ENCODE results near the gene ACTRT3.

The ACTRT3 gene

DNA sequence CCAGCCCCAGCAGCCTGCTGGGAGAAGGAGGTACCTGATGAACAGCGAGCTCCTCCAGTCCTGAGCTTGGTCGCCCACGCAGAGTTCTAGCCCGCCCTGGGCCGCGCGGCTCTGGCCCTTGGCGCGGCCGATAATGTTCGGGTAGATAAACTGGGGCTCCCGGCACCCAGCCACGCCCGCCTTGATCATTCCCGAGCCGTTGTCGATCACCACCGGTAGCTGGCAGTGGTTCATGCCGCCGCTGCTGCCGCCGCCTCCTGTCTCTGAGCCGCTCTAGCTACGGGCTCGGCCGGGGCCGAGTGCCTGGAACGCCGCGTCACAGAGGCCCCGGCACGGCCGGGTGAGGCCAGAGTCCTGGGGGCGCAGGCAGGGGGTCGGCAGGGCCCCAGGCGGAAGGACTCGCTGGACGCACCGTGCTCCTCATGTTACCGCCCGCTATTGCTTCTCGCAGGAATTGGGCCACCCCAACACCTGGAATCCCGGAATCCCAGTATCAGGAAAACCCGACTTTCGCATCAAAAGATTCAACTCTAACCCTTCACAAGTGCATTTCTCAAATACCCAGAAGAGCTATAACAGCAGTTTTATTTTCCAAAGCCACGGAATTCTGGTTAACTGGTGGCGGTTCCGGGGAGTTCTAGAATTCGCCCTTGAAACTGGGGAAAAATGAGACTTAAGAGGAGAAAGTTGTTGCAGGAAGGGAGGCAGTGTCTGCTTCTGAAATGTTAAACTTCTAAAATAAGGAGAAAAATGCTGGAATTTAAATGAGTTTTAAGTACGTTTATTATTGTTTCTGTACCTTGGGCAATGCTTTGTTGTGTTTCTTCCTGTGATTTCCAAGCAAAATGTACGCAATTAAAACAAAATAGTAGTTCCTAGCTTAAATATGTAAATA is at the start of gene ACTRT3:
Gene ACTRT3 (minus strand): TSS at position 275 of the 895 bp plus-strand sequence. CDS start 41 bp downstream, at position 234.
- peak; percentile 72 for DNase-seq

DNA sequence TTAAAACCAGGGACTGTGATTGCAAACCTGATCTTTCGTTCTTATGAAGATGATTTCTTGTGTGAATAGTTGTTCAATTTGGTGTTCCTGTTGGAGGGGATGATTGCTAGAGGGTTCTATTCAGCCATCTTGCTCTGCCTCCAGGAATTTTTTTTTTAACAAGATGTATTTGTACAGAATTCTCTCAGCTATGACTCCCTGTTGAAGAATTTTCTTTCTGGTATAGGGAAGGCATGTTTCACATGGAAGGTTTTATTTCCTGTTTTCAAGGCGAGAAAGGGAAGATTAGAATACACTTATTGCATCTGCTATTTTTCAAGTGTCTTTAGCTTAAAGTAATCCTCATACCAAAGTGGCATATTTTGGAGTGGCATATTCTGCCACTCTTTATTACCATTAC is 49.0 kb upstream of the ACTRT3 start:
- DNase-seq = no peak

DNA sequence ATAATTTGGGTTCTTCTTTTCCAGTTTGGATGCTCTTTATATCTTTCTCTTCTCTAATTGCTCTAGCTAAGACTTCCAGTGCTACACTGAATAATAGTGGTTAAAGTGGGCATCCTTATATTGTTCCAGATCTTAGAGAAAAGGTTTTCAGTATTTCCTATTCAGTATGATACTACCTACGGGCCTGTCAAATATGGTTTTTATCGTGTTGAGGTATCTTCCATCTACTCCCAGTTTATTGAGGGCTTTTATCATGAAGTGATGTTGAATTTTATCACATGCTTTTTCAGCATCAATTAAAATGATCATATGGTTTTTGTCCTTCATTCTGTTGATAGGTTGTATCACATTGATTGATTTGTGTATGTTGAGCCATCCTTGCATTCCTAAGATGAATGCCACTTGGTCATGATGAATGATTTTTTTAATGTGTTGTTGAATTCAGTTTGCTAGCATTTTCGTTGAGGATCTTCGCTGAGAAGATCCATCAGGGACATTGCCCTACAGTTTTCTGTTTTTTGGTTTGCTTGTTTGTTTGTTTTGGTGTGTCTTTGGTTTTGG is 46.3 kb upstream of the ACTRT3 start:
- DNase-seq = no peak

DNA sequence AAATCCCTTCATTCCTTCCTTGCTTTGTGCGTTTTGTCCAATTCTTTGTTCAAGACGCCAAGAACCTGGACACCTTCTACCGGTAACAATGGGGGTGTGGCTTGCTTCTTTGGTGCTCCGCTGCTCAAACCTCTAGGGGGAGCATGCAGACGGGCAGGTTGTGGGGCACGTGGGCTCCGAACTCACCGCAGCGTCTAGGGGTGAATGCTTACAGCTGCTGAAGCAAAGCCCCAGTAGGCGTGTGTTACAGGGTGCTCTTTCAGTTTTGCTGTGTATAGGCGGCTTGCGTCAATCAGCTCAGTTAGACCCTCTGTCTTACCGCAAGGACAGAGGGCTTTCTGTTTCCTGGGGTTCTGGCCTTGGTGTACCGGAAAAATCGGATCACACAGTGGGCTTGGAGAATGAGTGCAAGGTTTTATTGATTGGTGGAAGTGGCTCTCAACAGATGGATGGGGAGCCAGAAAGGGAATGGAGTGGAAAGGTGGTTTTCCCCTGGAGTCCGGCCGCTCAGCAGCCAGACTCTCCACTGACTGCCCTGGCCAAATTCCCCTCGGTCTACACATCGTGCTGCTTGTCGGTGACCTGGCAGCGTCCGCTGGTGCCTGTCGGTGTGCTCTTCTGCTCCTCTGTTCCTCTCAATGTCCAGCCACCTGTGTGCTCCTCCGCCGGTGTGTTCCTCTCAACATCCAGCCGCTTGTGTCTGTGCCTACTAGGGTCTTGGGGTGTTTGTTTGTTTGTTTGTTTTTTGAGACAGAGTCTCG is 44.6 kb upstream of the ACTRT3 start:
- DNase-seq = peak; percentile 75

DNA sequence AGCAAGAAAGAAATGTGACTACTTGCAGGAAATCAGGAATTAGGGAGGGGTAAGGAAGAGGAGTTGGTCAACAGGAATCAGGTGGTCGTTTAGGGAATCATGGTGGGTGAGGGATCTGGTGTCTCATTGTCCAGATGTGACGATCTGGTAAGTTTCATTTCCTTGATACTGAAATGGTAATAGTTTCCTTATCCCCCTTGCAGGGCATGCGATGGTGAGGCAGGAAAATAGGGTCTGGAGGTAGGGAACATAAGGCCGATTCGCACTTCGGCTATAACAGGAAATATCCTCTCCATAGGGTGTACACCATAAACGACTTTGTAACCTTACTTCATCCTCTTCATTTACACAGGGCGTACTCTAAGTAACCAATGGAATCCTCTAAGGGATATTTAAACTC is 43.9 kb upstream of the ACTRT3 start:
- no peak for DNase-seq

DNA sequence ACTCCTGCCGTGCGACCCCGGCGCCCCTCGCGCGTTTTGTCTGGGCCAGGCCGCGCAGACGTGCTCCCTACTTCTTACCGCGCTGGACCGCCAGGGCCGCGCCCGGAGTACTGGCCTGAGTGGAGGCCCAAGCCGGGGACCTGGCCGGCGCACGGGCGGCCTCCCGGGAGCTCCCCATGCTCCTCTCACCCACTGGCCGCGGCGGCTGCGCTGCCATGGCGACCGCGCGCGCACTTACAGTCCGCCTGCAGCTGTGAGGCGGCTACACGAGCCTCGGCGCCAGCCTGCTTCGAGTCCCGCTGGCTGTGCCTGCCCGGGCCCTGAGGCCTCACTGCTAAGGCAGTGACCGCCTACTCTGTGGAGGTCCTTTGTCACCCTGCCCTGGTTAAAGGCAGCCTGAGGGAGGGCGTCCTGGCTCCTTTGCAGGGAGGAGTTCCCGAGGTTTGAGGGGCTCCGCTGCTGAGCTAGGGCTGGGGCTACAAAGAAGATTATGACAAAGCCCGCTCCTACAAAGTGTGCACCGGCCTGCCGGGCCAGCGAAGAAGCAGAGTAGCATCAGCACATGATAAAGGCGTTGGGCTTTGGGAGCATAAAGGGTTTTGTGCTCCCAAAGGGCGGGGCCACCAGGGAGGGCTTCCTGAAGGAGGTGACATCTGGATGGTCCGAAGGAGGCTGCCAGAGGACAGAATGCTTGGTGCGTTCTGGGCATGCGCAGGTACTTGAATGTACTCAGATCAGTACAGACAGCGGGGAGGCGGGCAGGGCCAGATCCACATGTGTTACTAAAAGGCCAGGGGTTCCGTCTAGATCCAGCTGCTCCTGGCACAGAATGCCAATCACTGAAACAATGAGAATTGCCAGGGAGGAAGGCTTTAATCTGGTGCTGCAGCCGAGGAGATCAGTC is 43.2 kb upstream of the ACTRT3 start, which contains the start of the genes LRRC34 and LRRIQ4:
Gene LRRC34 (minus strand): TSS at position 573 of the 904 bp plus-strand sequence. CDS start 356 bp downstream, at position 217.
Gene LRRIQ4 (plus strand): TSS at position 539 of the 904 bp plus-strand sequence. CDS start 9,052 bp downstream, outside the sequence.
- peak; percentile 78 for DNase-seq

DNA sequence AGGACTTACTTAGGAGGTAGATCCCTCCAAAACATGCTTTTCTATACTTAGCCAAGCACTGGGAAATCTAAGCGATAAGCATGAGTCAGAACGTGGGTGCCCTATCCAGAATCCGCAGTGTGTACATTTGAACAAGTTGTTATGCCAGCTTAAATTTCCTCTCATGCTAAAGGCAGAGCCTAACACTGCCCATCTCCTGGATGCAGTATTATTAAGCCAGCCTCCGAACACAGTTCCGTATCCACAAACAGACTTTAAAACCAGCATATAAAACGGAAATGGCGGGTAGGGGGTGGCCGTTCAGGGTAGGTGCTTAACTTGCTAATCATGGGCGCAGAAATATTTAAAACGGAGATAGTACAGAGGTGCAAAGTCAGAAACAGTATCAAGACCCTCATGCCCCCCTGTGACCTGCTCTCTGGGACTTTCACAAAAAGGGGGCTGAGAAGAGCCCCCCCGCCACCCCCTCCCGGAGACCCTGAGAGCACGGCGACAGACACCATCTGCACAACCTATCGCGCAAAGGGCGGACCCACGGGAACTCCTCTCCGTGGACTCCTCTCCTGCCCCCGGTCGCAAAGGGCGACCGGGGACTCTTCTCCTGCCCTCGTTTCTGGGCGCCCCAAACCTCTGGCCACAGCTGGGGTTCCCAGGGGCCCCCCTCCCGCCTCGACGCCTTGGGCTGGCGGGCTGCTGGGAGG is 42.4 kb upstream of the ACTRT3 start:
- DNase-seq = peak; percentile 17

DNA sequence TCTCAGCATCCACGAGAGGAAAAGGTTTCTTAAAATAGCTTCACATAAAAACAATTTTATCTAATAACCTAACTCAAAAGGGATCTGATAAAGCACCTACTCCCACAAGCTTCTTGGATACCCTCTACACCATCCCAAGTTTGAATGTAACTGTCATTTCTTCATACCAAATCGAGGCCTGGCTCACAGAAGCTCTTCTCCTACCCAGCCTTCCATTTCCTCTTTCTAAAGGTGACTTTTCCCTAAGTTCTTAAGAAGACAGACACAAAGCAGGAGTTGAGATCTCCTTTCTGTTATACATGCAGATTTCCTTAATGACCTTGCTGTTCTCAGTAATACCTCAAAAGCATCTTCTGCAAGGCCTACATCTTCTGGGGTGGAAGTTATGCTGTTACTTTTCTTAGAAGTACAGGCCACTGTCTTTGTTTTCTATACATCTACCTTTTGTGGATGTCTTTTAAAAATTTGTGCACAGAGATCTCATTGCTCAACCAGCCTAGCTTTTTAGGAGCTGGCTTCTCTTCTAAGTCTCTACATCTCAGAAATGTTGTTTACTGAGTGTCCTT is 40.0 kb upstream of the ACTRT3 start:
- DNase-seq = no peak

DNA sequence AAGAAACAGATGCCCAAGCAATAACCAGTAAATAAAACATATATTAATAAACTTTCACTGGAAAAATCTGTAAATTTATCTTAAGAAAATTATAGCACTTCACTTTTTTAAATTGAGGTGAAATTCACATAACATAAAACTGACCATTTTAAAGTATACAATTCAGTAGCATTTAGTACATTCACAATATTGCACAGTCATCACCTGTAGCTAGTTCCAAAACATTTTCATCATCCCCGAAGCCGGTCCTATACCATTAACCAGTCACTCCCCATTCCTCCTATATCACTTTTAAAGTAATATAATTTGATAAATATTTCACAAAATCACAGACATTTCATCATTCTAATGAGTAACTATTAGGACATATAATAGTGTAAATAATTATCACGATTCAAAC is 35.3 kb upstream of the ACTRT3 start:
- no peak for DNase-seq

DNA sequence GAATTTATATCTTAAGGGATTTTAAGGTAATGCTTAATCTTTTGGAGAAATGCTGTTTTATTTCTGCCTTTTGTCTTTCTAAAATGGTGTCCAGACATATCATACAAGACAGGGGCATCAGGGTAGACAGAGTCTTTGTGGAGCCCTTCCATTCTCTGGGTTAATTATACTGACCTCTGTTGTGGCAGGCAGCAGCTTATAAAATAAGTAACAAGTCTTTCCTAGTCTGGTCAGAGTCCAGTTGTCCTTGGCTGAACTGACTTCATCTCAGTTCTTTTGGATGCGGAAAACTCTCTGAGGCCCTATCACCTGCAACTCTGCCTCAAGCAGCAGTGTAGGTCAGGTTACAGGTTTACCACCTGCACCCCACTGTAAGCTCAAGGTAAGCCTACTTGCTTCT is 23.0 kb upstream of the ACTRT3 start:
- no peak for DNase-seq

DNA sequence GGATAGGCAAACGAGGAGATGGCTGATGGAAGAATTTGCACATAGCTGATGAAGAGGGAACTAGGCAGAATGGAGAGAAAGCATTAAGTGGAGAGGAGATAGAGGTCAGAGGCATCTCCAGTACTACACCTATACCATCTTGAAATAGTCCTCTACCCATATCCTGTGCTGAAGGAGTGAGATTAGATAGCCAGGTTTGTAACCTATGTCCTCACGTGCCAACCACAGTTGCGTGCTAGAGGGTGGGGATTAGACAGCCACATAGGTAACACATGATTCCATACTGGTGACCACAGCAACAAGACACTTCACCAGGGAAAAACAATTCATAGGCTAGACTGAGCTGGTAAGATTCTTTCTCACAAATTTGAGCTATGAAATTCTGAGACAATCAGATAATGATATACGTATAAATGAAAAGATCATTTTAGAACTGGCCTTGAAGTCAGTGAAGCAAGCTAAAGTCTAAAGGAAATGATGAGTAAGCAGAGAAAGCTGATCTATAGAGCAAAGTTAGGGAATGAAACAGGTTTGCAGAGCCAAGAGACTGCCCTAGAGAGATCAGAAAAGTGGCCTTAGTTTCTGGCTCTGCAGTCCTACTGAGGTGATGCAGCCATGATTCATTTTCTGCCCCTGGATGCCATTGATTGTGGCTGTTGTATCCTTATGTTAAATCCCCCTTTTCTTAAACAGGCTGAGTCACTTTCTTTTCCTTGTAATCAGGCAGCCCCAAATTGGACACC is 21.5 kb upstream of the ACTRT3 start:
- no peak for DNase-seq

DNA sequence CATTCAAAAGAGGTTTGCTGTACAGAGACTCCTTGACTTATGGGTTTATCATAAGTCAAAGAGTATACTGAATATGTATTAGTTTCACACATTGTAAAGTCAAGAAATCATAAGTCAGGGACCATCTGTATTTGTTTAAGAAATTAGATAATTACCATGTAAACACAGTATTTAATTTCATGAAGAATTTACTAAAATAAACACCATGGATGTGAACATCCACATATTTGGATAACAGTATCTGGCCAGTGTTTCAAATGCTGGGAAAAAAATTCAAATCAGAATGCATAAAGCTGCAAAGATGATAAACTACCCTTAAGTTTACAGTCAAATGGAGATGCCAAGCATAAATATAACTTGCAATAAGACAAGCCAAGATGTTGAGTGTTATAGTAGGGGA is 20.9 kb upstream of the ACTRT3 start:
- no peak for DNase-seq

DNA sequence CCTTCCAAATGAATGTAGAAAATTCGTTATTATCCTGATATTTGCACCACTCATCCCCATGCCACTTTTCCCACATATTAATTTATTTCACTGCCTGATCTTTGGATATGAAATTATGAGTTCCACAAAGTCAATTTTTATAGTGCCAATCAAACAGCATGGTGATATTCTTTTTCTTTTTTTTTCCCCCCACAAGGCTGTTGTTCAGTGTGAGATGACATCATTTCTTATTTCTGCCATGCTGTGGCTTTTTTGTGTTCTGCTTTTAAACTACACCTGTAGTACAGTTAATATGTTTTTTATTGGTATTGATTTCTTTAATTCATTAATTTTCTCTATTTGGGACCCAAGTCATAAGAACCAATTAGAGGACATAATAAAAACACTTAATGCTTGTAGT is 18.4 kb upstream of the ACTRT3 start:
- no peak for DNase-seq

DNA sequence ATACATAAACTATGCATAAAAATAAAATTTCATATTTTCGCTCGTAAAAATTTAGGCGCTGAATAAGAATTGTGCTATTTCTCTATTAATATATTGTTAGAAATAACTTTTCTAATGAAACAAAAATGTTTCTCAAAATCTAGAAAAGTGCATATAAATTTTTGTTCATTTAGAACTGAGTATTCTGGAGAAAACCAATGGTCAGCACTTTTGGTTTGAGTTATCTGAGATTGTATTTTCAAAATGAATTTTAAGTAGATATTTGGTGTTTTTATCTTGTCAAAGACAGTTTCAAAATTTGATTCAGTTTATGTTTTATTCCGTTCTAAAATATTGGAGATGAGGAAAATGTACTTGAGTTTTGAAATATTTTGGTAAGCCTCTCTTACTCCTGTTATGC is 17.8 kb upstream of the ACTRT3 start:
- DNase-seq = no peak

DNA sequence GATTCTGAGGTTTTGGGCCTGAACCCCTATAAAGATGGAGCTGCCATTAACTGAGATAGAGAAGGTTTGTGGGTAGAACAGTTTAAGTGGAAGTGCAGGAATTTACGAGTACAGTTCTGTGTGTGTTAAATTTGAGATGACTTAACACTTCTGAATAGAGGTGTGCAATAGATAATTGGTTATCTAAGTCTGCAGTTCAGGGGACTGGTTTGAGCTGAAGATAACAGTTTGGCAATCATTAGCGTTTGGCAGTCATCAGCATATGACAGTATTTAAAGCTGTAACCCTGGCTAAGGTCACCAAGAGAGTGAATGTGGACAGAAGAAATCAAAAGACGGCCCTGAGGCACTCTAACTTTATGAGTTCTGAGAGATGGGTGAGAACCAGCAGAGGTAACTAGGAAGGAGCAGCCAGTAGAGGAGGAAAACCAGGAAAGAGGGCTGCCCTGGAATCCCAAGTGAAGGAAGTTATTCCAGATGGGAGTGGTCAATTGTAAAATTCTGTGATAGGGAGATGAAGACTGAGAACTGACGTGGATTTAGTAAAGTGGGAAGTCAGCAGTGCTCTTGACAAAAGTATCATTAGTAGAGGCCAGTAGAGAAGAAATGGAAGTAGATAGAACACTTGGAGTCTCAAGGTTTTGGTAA is 12.0 kb upstream of the ACTRT3 start:
- no peak for DNase-seq

DNA sequence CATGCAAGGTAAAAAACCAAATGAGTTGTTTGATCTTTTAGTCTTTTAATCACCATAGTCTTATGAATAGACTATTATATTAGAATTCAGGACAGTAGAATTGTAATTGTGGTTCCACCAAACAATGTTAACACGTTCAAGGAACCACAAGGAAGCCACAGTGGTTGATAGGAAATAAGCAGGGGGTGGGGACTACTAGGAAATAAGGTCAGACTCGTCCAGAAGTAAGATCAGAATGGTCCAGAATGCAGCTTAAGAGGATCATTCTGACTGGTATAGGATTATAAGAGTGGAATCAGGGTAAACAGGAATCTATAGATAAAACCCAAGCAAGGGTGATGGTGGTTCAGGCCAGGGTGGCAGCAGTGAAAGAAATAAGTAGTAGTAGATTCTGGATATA is 11.4 kb upstream of the ACTRT3 start:
- DNase-seq = no peak

DNA sequence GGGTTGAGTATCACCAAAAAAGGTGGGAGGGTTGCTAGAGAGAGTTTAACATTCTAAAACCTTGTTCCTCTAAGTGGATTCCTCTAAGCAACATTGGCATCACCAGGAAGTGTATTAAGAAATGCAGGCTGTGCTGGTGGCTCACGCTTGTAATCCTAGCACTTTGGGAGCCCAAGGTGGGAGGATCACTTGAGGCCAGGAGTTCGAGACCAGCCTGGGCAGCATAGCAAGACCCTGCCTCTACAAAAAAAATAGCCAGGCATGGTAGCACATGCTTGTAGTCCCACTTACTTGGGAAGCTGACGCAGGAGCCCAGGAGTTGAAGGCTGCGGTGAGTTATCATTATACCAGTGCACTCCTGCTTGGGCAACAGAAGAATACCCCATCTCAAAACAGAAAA is 8.5 kb upstream of the ACTRT3 start:
- no peak for DNase-seq

DNA sequence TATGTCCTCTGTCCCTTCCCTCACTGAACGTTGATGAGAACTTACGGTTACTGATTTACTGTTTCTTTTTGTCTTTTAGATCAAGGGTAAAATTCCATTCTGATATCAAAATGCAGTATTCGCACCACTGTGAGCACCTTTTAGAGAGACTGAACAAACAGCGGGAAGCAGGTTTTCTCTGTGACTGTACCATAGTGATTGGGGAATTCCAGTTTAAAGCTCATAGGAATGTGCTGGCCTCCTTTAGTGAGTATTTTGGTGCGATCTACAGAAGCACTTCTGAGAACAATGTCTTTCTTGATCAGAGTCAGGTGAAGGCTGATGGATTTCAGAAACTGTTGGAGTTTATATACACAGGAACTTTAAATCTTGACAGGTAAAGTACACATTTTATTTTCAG is 4.8 kb upstream of the ACTRT3 start:
- no peak for DNase-seq

DNA sequence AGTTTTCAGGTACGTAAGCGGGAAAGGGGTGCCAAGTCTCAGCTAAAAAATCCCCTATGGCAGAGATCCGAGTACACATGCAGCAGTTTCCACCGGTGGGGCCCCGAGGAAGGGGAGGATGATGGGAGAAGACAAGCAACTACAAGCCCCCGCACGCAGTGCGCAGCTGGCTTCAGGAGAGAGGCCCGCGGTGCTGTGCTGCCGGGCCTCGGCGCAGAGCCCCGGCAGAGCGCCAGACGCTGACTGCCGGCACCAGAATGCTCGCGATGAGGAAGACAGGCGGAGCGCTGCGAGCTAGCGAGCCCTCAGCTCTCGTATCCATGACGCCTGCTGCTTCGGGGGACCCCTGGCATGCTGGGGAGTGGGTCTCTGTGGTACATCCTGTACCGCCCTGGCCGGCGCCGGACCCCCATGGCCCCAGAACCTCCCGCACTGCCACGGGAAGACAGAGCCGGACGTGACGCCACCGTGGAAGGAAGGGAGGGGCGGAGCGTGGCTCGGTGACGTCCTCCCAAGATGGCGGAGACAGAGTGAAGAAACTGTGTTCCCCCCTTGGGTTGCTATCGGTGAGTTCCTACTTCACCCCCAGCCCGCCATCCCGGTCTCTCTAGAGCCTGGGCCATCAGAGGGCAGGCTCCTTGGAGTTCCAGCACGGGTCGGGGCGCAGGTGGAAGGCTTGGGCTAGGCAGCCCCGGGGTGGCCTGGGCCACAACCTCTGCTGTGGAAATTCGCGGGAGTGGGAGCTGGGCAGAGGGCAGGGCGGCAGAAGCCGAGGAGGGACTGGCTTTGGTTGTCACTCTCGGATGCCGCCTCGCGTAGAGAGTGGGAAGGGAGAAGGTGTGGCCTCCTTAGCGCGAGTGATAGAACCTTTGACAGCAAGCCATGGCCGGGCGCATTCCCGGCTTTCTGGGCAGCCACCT is 3.8 kb upstream of the ACTRT3 start, which contains the start of gene MYNN:
Gene MYNN (plus strand): TSS at position 500 of the 920 bp plus-strand sequence. CDS start 900 bp downstream, outside the sequence.
- peak; percentile 93 for DNase-seq

All from CD4-positive, alpha-beta T cell treated with Interleukin-6 for 4 hours (primary cell).